Right lobe of liver (tissue), 4 donors: Measurements from ENCODE around the gene SEPTIN10.

ENCODE experiments used
- CTCF ChIP-seq, 4 donors: fragments of 200-600 bp in 3 of 4; fragments of 450-650 bp in 1 of 4; IDR thresholded peaks; one replicate each; pipeline versions ENCODE4 v1.5.1 to v1.8.0; 2016 to 2022; ENCODE audit warnings: antibody characterized with exemption in 4 of 4, mild to moderate bottlenecking in 2 of 4
- POLR2A ChIP-seq: fragments of 450-650 bp; IDR thresholded peaks from one replicate; pipeline ENCODE4 v1.6.1; 2017; ENCODE audit warnings: antibody characterized with exemption, mild to moderate bottlenecking
- donor health status: DM: no; HTN: no; CAD: no.
- donor health status: DM: no; HTN: no; CAD: no.
- donor health status: DM: no; HTN: yes; CAD: no.

GRCh38 chr2:109613081-109613921, 465 bp downstream of the SEPTIN10 start:
- TF ChIP-seq CTCF (IDR thresholded peaks at IDR 0.05) (no peak), POLR2A (no peak)
